Hepatocyte (in vitro differentiated cells): ENCODE measurements around the gene NECTIN3.

ENCODE experiments used
- EZH2phosphoT487 ChIP-seq: fragments of 200-600 bp; sonication (generic); IDR thresholded peaks from one replicate; pipeline ENCODE4 v1.6.1; 2018; ENCODE audit warnings: antibody characterized with exemption, mild to moderate bottlenecking, low read depth, moderate library complexity; ENCODE audit not compliant: unreplicated experiment, severe bottlenecking
- TF ChIP-seq, protein P1 (sequence below): fragments of 200-600 bp; sonication (generic); IDR thresholded peaks from 2 replicates; pipeline ENCODE4 v1.5.1; 2016; ENCODE audit warnings: antibody characterized with exemption, mild to moderate bottlenecking; ENCODE audit not compliant: poor library complexity

DNA sequence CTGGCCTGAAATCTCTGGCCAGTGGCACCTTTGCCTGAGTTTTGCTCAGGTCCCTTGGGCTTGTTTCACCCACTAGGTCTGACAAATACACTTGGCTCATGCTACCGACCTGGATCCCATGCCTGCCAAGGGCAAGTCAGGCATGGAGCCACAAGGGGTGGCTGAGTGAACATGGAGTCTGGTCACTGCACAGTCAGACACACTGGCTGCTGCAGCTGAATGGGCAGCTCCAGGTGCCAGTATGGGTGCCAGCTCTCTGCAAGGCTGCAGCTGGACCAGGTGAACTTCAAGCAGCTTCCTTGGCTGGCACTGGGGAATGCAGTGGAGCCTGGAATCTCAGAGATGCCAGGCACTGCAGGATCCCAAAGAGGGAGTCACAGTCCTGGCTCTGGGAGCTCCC is 170.3 kb downstream of the NECTIN3 start:
- TF ChIP-seq, protein P1, sequence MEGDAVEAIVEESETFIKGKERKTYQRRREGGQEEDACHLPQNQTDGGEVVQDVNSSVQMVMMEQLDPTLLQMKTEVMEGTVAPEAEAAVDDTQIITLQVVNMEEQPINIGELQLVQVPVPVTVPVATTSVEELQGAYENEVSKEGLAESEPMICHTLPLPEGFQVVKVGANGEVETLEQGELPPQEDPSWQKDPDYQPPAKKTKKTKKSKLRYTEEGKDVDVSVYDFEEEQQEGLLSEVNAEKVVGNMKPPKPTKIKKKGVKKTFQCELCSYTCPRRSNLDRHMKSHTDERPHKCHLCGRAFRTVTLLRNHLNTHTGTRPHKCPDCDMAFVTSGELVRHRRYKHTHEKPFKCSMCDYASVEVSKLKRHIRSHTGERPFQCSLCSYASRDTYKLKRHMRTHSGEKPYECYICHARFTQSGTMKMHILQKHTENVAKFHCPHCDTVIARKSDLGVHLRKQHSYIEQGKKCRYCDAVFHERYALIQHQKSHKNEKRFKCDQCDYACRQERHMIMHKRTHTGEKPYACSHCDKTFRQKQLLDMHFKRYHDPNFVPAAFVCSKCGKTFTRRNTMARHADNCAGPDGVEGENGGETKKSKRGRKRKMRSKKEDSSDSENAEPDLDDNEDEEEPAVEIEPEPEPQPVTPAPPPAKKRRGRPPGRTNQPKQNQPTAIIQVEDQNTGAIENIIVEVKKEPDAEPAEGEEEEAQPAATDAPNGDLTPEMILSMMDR, result no peak
- no peak for TF ChIP-seq EZH2phosphoT487
